A549 treated with Mapracorat at 1 μM for 4 hours (cell line): ENCODE results near the gene BRD4. TPM values are rescaled to one million over a fixed set of nuclear protein-coding genes. Genes with fewer than 3 reads are reported as not detected.

Experiments used
- total RNA-seq: library from RNA; stranded (reverse); fragments of 200-300 nt; extraction: Qiagen RNA extraction; gene quantifications from 5 replicates; pipeline ENCODE4 v1.2.3, GENCODE V29; 2022

The BRD4 gene
- 19.5 to 28.3 TPM (median 25.6 TPM) in 5 replicates for total RNA-seq

DNA sequence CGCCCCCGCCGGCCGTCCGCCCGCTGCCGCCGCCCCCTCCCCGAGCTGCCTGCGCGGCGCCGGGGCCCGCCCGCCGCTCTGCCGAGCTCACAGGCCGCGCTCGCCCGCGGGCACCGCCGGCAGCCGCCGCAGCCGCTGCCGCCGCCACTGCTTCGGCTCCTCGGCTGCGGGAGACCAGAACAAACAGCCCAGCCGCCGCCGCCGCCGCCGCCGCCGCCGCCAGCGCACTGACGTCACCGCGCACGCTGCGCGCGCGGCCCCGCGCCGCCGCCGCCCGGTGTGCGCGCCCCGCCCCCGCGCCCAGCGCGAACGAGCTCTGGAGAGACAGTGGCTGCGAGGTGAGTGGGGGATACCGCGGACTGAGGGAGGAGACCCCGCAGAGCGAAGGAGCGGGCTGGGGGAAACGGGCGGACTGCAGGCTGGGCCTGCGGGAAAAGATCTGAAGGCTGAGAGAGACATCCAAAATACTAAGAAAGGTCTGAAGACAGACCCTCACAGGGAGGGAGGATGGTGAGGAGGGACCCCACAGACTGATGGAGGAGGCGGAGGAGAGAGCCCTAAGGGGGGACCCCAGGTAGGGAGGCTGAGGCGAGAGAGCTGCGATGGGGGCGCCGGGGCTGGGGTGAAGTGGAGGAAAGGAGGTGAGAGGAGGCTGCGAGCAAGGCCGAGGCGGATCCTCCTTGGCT, at the start of gene BRD4:
TSS of gene BRD4 (minus strand) at position 229 of the 686 bp plus-strand sequence. CDS start 59,440 bp downstream, outside the sequence.

DNA sequence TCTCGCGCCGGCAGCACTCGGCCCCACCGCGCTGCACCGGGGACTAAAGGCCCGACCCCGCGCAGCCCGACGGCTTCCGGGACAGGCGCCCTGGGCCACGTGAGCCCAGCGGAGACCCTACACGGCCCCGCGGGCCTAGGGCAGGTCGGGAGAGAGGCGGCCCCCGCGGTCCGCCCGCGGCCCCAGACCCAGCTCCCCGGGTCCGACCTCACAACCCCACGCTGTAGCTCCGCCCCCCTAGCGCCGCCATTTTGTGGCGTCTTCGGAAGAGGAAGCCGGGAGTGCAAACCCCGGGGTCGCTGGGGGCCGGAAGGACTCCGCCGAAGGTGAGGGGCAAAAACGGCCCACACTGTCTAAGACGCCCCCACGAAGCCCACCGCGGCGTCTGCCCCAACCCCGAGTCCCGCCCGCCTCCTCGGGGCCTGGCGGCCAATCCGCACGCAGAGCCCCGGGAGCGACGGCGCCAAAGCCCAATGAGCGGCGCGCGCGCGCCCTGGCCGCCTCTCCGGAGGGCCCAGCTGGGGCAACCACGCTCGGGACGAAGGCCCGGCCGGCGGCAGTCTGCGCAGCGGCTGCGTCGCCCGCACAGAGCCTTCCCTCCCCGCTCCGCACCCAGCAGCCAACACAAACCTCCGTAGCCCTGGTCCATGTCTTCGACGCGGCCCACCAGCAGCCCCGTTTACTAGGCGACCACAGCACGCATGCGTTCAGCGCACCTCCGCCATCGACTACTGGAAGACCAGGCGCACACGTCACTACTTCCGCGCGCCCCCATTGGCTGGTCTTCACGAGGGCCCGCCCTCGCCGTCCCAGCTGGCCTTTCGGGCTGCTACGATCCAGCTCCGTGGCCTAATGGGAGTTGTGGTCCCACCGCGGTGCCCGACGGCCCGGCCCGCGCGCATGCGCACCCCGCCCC, 47.0 kb upstream of the BRD4 start, which contains the start of gene AKAP8:
TSS of gene AKAP8 (minus strand) at position 705 of the 916 bp plus-strand sequence. CDS start at position 649, 56 bp downstream.

DNA sequence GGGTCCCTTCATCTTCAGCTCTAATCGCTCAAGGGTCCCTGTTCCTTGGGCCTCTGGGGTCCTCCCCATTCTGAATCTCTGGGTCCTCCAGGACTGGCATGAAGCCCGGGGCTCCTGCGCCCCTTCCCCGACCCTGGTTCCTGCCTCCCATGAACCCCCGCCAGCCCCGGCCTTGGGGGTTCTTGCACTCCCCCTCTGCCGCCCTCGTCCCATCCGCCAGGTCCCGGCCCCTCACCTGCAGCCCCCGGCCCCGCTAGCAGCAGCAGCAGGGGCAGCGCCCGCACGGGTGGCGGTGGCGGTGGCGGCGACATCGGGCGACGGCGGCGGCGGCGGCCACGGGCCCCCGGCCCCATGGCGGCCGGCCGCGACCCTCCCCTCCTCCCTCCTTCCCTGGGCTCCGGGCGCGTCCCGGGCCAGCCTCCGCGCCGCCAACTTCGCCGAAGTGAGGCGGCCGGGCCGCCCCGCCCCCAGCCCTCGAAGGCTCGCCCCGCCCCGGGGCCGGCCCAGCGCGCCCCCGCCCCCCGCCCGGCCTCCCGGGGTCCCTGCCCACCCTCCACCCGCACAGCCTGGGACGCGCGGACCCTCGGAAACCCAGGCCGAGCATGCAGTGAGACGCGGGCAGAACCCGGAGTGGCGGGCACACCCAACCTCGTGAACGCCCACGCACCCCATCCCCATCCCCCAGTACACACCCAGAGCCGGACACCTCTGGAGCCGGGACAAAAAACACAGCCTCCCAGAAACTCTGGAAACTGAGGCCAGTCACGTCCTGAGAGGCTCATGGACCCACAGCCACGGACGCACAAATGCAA, 131.6 kb downstream of the BRD4 start, which contains the start of gene NOTCH3:
TSS of gene NOTCH3 (minus strand) at position 443 of the 812 bp plus-strand sequence. CDS start at position 353, 90 bp downstream.

Other genes with a start within 250 kb of the BRD4 start
- 15.7 to 20.3 TPM (median 17.5 TPM) in 5 replicates for gene SYDE1, start 225.1 kb downstream of the BRD4 start, total RNA-seq
- gene NOTCH3, start 131.5 kb downstream of the BRD4 start, total RNA-seq = 8.9 to 17.6 TPM (median 15.7 TPM) in 5 replicates
- gene EPHX3, start 100.1 kb downstream of the BRD4 start, total RNA-seq = 0.12 TPM in 1 of 5 replicates, not detected in the others
- gene AKAP8, start 47.2 kb upstream of the BRD4 start, total RNA-seq = 15.8 to 20.2 TPM (median 18.9 TPM) in 5 replicates
- gene AKAP8L, start 86.4 kb upstream of the BRD4 start, total RNA-seq = 34.9 to 41.3 TPM (median 36.7 TPM) in 5 replicates
- 14.3 to 23.6 TPM (median 23.2 TPM) in 5 replicates for gene WIZ, start 117.4 kb upstream of the BRD4 start, total RNA-seq
- gene RASAL3, start 132.0 kb upstream of the BRD4 start, total RNA-seq = not detected in 5 replicates
- 0.06 TPM in 1 of 5 replicates, not detected in the others for gene PGLYRP2, start 147.0 kb upstream of the BRD4 start, total RNA-seq
- gene CYP4F22, start 176.0 kb upstream of the BRD4 start, total RNA-seq = 0.08 to 0.31 TPM (median 0.18 TPM) in 5 replicates